Hematopoietic multipotent progenitor cell (in vitro differentiated cells): ENCODE data around the gene SLC25A1. TPM values are rescaled to one million over a fixed set of nuclear protein-coding genes. Genes with fewer than 3 reads are reported as not detected.
"Not testable (repeated sequence)": the region's sequence is repeated elsewhere in the genome, so short reads cannot be mapped to it uniquely, and the experiment has no call there.

Experiments used
- DNase-seq, 3 donors: peaks; one replicate each; pipeline ENCODE4 v3.0.0-alpha.2; 2011 to 2015; ENCODE audit warnings: low read depth in 2 of 3, low spot score in 2 of 3
- total RNA-seq: library from RNA; depleted of rRNA; stranded (reverse); fragments of >200 nt; gene quantifications from one replicate; pipeline ENCODE4 v1.2.3, GENCODE V29; 2012

Gene SLC25A1
- total RNA-seq, 1 donor: 71.9 TPM

GRCh38 chr22:19207401-19207808, 28.9 kb upstream of the SLC25A1 start:
- DNase-seq: no peak

GRCh38 chr22:19206287-19206686, 27.8 kb upstream of the SLC25A1 start:
- DNase-seq: no peak

- no peak for DNase-seq
Observed at GRCh38 chr22:19204640-19205039, 26.1 kb upstream of the SLC25A1 start.

- no peak for DNase-seq
Observed at GRCh38 chr22:19203834-19204233, 25.3 kb upstream of the SLC25A1 start.

- DNase-seq: not testable (repeated sequence)
Observed at GRCh38 chr22:19202799-19203186, 24.3 kb upstream of the SLC25A1 start.

GRCh38 chr22:19201869-19202798, 23.6 kb upstream of the SLC25A1 start:
- DNase-seq: no peak

- DNase-seq: no peak
Observed at GRCh38 chr22:19201130-19201868, 22.8 kb upstream of the SLC25A1 start.

- no peak for DNase-seq
Observed at GRCh38 chr22:19199479-19199878, 20.9 kb upstream of the SLC25A1 start.

- DNase-seq: no peak
Observed at GRCh38 chr22:19197997-19198865, 19.7 kb upstream of the SLC25A1 start.

GRCh38 chr22:19196841-19197612, 18.5 kb upstream of the SLC25A1 start:
- DNase-seq: no peak

- no peak for DNase-seq
Observed at GRCh38 chr22:19195796-19196731, 17.5 kb upstream of the SLC25A1 start.

- no peak for DNase-seq
Observed at GRCh38 chr22:19194766-19195536, 16.4 kb upstream of the SLC25A1 start.

- DNase-seq: no peak
Observed at GRCh38 chr22:19193879-19194278, 15.3 kb upstream of the SLC25A1 start.

- DNase-seq: no peak
Observed at GRCh38 chr22:19187716-19188563, 9.4 kb upstream of the SLC25A1 start.

GRCh38 chr22:19184276-19184997, 5.9 kb upstream of the SLC25A1 start:
- DNase-seq: no peak

- DNase-seq: no peak
Observed at GRCh38 chr22:19183216-19183615, 4.7 kb upstream of the SLC25A1 start.
